HepG2 (cell line): ENCODE measurements around the gene ZBTB46. TPM values are rescaled to one million over a fixed set of nuclear protein-coding genes. Genes with fewer than 3 reads are reported as not detected.
A peak's percentile ranks its signal among the peaks of the same experiment; 100 is the strongest.

ENCODE experiments used
- CEBPB ChIP-seq: IDR thresholded peaks from 2 replicates; pipeline ENCODE4 v1.6.1; 2011; ENCODE audit warnings: low read depth, low read length, improper control_type of control experiment, borderline replicate concordance
- E2F1 ChIP-seq: sonication (generic); formaldehyde crosslinking; IDR thresholded peaks from 2 replicates; pipeline ENCODE4 v1.5.0; 2020; ENCODE audit warnings: missing genetic modification reagents
- EZH2 ChIP-seq: conservative IDR thresholded peaks from 2 replicates; pipeline ENCODE4 v1.6.1; 2012; ENCODE audit warnings: mild to moderate bottlenecking, low read depth, low read length, moderate library complexity
- FIP1L1 ChIP-seq: fragments of 200-400 bp; formaldehyde crosslinking; IDR thresholded peaks from 2 replicates; pipeline ENCODE4 v1.6.1; 2018; ENCODE audit warnings: low read depth, mild to moderate bottlenecking, low read length, moderate library complexity, borderline replicate concordance; ENCODE audit not compliant: insufficient read depth
- HNF4G ChIP-seq, 2 experiments: sonication (generic) in 1 of 2; formaldehyde crosslinking in 1 of 2; IDR thresholded peaks; 2 replicates each; pipeline versions ENCODE4 v1.4.0 to v1.6.1; 2011 to 2020; ENCODE audit warnings: borderline replicate concordance in 2 of 2, low read depth in 2 of 2, mild to moderate bottlenecking in 2 of 2, low read length in 1 of 2, missing genetic modification reagents in 1 of 2, moderate library complexity in 1 of 2
- JDP2 ChIP-seq: sonication (generic); formaldehyde crosslinking; IDR thresholded peaks from 2 replicates; pipeline ENCODE4 v1.8.1; 2022; ENCODE audit warnings: missing genetic modification reagents, borderline replicate concordance
- MED13 ChIP-seq: sonication (generic); formaldehyde crosslinking; IDR thresholded peaks from 2 replicates; pipeline ENCODE4 v1.5.0; 2020; ENCODE audit warnings: missing genetic modification reagents
- MEIS1 ChIP-seq: sonication (generic); formaldehyde crosslinking; IDR thresholded peaks from 2 replicates; pipeline ENCODE4 v1.9.0; 2021; ENCODE audit warnings: mild to moderate bottlenecking, missing genetic modification reagents, moderate library complexity, borderline replicate concordance
- NR2F1 ChIP-seq, 2 experiments: fragments of 450-650 bp in 1 of 2; formaldehyde crosslinking in 1 of 2; IDR thresholded peaks; 2 replicates each; pipeline versions ENCODE4 v1.5.0 to v1.6.1; 2016 to 2020; ENCODE audit warnings: mild to moderate bottlenecking in 1 of 2, missing compliant biosample characterization in 1 of 2, missing genetic modification reagents in 1 of 2, moderate library complexity in 1 of 2
- SKI ChIP-seq: fragments of 450-650 bp; IDR thresholded peaks from one replicate; pipeline ENCODE4 v1.6.1; 2018; ENCODE audit warnings: mild to moderate bottlenecking; ENCODE audit not compliant: partially characterized antibody
- SMC3 ChIP-seq: IDR thresholded peaks from 2 replicates; pipeline ENCODE4 v1.6.1; 2011; ENCODE audit warnings: low read length, improper control_type of control experiment
- ZBTB3 ChIP-seq: sonication (generic); formaldehyde crosslinking; IDR thresholded peaks from 2 replicates; pipeline ENCODE4 v1.4.0; 2020; ENCODE audit warnings: low read depth, mild to moderate bottlenecking, moderate library complexity, missing genetic modification reagents, borderline replicate concordance
- ZBTB40 ChIP-seq, 2 experiments: fragments of 450-650 bp in 1 of 2; sonication (generic) in 1 of 2; formaldehyde crosslinking in 1 of 2; IDR thresholded peaks; 2 replicates each; pipeline versions ENCODE4 v1.6.1 to v1.8.0; 2016 to 2022; ENCODE audit warnings: antibody characterized with exemption in 1 of 2, mild to moderate bottlenecking in 1 of 2, missing genetic modification reagents in 1 of 2
- ZFP62 ChIP-seq: sonication (generic); formaldehyde crosslinking; IDR thresholded peaks from 2 replicates; pipeline ENCODE4 v1.4.0; 2020; ENCODE audit warnings: missing genetic modification reagents
- ZNF354B ChIP-seq: sonication (generic); formaldehyde crosslinking; IDR thresholded peaks from 2 replicates; pipeline ENCODE4 v1.8.0; 2022; ENCODE audit warnings: mild to moderate bottlenecking, missing genetic modification reagents
- polyA plus RNA-seq, 8 experiments: library from polyadenylated mRNA; depleted of rRNA in 3 of 8; stranded (reverse) in 7 of 8; unstranded in 1 of 8; fragments of >200 nt; fragmentation: Illumina TruSeq in 4 of 8; extraction: Trizol in 4 of 8; gene quantifications; 2 replicates each; pipeline versions ENCODE4 v1.2.1 to v1.2.3, GENCODE V29; 2011 to 2016; ENCODE audit warnings: low read depth in 4 of 8, missing spikeins in 1 of 8, mixed read lengths in 1 of 8; ENCODE audit not compliant: insufficient read depth in 1 of 8
- total RNA-seq, 5 experiments: library from RNA; depleted of rRNA; stranded (reverse); fragments of >200 nt; fragmentation: Illumina TruSeq; extraction: Trizol; gene quantifications; 2 replicates each; pipeline ENCODE4 v1.2.3, GENCODE V29; 2016; ENCODE audit warnings: low read depth in 1 of 5

ZBTB46 gene
- total and polyA plus RNA-seq, 2 of the 13 experiments (the other 11 are each of a cell fraction or from before 2014, with no cell fraction given): 1.6 to 13.5 TPM

GRCh38 chr20:63739130-63740069 is 91.7 kb downstream of the ZBTB46 start, which contains the start of gene SLC2A4RG (continued):
- TF ChIP-seq ZBTB40 (IDR thresholded peaks at IDR 0.05) (no peak), ZBTB40 (CRISPR knock-in tag; IDR thresholded peaks at IDR 0.05) (peak; percentile 71; the same call in 1 of the 2 replicates), SKI (peak; percentile 94), NR2F1 (CRISPR knock-in tag; IDR thresholded peaks at IDR 0.05) (peak; percentile 63 to 65; a peak in 3 of 4 replicates), FIP1L1 (no peak), HNF4G (IDR thresholded peaks at IDR 0.05; ENCODE audit: borderline replicate concordance, low read depth, low read length) (peak; percentile 96), HNF4G (CRISPR knock-in tag; IDR thresholded peaks at IDR 0.05; ENCODE audit: borderline replicate concordance, low read depth) (peak; percentile 96), MEIS1 (CRISPR knock-in tag) (no peak), ZBTB3 (peak; percentile 26; the same call in 1 of the 2 replicates), MED13 (CRISPR knock-in tag) (peak; percentile 98), EZH2 (no peak), SMC3 (no peak), ZFP62 (CRISPR knock-in tag) (no peak), JDP2 (peak; percentile 80; the same call in 1 of the 2 replicates), CEBPB (peak; percentile 33; the same call in 1 of the 2 replicates), ZNF354B (no peak), E2F1 (CRISPR knock-in tag) (peak; percentile 85)
